WTC11 (cell line): ENCODE results near the gene MACF1. TPM values are rescaled to one million over a fixed set of nuclear protein-coding genes. Genes with fewer than 3 reads are reported as not detected.

ENCODE experiments used
- ATAC-seq: fragments of 200-7000 bp; cut with Tn5 transposase; 2 replicates; pipeline ENCODE4 v1.10.0; 2021; ENCODE audit warnings: mild to moderate bottlenecking, moderate library complexity
- CTCF ChIA-PET: fragments of 300-600 bp; sonication (Branson Sonifier 250); formaldehyde crosslinking; loops from one replicate; lab custom pipeline; 2021; ENCODE audit warnings: antibody characterized with exemption; lab: Charles Lee
- POLR2A ChIA-PET: fragments of 350-600 bp; sonication (Branson Sonifier 250); formaldehyde crosslinking; loops from one replicate; lab custom pipeline; 2021; ENCODE audit warnings: antibody characterized with exemption; lab: Charles Lee
- DNase-seq: peaks from one replicate; pipeline ENCODE4 v3.0.0; 2021; ENCODE audit warnings: low spot score
- H3K27ac Mint-ChIP-seq: 2 replicates; pipeline ENCODE4 v1.8.0; 2021; ENCODE audit warnings: mixed read lengths
- H3K27me3 Mint-ChIP-seq: 2 replicates; pipeline ENCODE4 v1.8.0; 2021; ENCODE audit warnings: low read depth, mild to moderate bottlenecking, moderate library complexity, mixed read lengths
- H3K36me3 Mint-ChIP-seq: 2 replicates; pipeline ENCODE4 v1.8.0; 2021; ENCODE audit warnings: mixed read lengths
- H3K4me1 Mint-ChIP-seq: 2 replicates; pipeline ENCODE4 v1.8.0; 2022; ENCODE audit warnings: mixed read lengths
- H3K4me3 Mint-ChIP-seq: 2 replicates; pipeline ENCODE4 v1.8.0; 2021; ENCODE audit warnings: mild to moderate bottlenecking, moderate library complexity, mixed read lengths
- H3K9me3 Mint-ChIP-seq: 2 replicates; pipeline ENCODE4 v1.8.0; 2021; ENCODE audit warnings: mixed read lengths
- CREM ChIP-seq: sonication (generic); formaldehyde crosslinking; IDR thresholded peaks from 2 replicates; pipeline ENCODE4 v1.8.1; 2022; ENCODE audit warnings: mild to moderate bottlenecking, missing genetic modification reagents, moderate library complexity
- FOXP4 ChIP-seq: sonication (generic); formaldehyde crosslinking; IDR thresholded peaks from 2 replicates; pipeline ENCODE4 v1.8.0; 2022; ENCODE audit warnings: mild to moderate bottlenecking, missing genetic modification reagents
- HMGXB4 ChIP-seq: sonication (generic); formaldehyde crosslinking; IDR thresholded peaks from 2 replicates; pipeline ENCODE4 v1.8.1; 2023; ENCODE audit warnings: mild to moderate bottlenecking, moderate library complexity, missing genetic modification reagents
- IRF1 ChIP-seq: sonication (generic); formaldehyde crosslinking; IDR thresholded peaks from 2 replicates; pipeline ENCODE4 v1.8.0; 2023; ENCODE audit warnings: missing genetic modification reagents
- JUN ChIP-seq: sonication (generic); formaldehyde crosslinking; IDR thresholded peaks from 2 replicates; pipeline ENCODE4 v1.8.0; 2023; ENCODE audit warnings: mild to moderate bottlenecking, missing genetic modification reagents
- KAT7 ChIP-seq: sonication (generic); formaldehyde crosslinking; IDR thresholded peaks from 2 replicates; pipeline ENCODE4 v1.8.1; 2023; ENCODE audit warnings: missing genetic modification reagents, mild to moderate bottlenecking, borderline replicate concordance
- MYBL2 ChIP-seq: sonication (generic); formaldehyde crosslinking; IDR thresholded peaks from 2 replicates; pipeline ENCODE4 v1.8.1; 2023; ENCODE audit warnings: mild to moderate bottlenecking, moderate library complexity, missing genetic modification reagents
- NR1H2 ChIP-seq: sonication (generic); formaldehyde crosslinking; IDR thresholded peaks from 2 replicates; pipeline ENCODE4 v1.9.0; 2021; ENCODE audit warnings: mild to moderate bottlenecking, moderate library complexity, missing genetic modification reagents
- SMAD3 ChIP-seq: sonication (generic); formaldehyde crosslinking; IDR thresholded peaks from 2 replicates; pipeline ENCODE4 v1.8.0; 2022; ENCODE audit warnings: missing genetic modification reagents, mild to moderate bottlenecking, borderline replicate concordance
- TEAD1 ChIP-seq: sonication (generic); formaldehyde crosslinking; IDR thresholded peaks from 2 replicates; pipeline ENCODE4 v1.8.0; 2022; ENCODE audit warnings: mild to moderate bottlenecking, missing genetic modification reagents
- TP53 ChIP-seq: sonication (generic); formaldehyde crosslinking; IDR thresholded peaks from 2 replicates; pipeline ENCODE4 v1.8.1; 2023; ENCODE audit warnings: mild to moderate bottlenecking, missing genetic modification reagents
- ZBTB21 ChIP-seq: sonication (generic); formaldehyde crosslinking; IDR thresholded peaks from 2 replicates; pipeline ENCODE4 v1.8.1; 2023; ENCODE audit warnings: mild to moderate bottlenecking, missing genetic modification reagents, borderline replicate concordance
- ZMAT4 ChIP-seq: fragments of 250-450 bp; sonication (Bioruptor Pico); IDR thresholded peaks from 2 replicates; pipeline ENCODE4 v1.9.0; 2021; ENCODE audit warnings: mild to moderate bottlenecking
- ZNF121 ChIP-seq: sonication (generic); formaldehyde crosslinking; IDR thresholded peaks from 2 replicates; pipeline ENCODE4 v1.8.0; 2023; ENCODE audit warnings: missing genetic modification reagents
- ZNF138 ChIP-seq: sonication (generic); formaldehyde crosslinking; conservative IDR thresholded peaks from 2 replicates; pipeline ENCODE4 v1.8.1; 2022; ENCODE audit warnings: mild to moderate bottlenecking, moderate library complexity, missing genetic modification reagents
- ZNF532 ChIP-seq: fragments of 250-450 bp; sonication (Bioruptor Pico); IDR thresholded peaks from 2 replicates; pipeline ENCODE4 v1.9.0; 2021; ENCODE audit warnings: mild to moderate bottlenecking, borderline replicate concordance
- ZSCAN18 ChIP-seq: fragments of 250-450 bp; sonication (Bioruptor Pico); IDR thresholded peaks from 2 replicates; pipeline ENCODE4 v2.1.2; 2022; ENCODE audit warnings: mild to moderate bottlenecking, moderate library complexity
- total RNA-seq: library from RNA; stranded (reverse); gene quantifications from 3 replicates; pipeline ENCODE4 v1.2.3, GENCODE V29; 2021

Gene MACF1
- total RNA-seq, 1 experiment from 2014 or later: 327 TPM

GRCh38 chr1:39199593-39199992 lies 4.9 kb upstream of the MACF1 start:
- ATAC-seq: no peak
- H3K9me3 Mint-ChIP-seq: no peaks in the 10 kb centered on the region
- no peak for DNase-seq
- TF ChIP-seq TP53 (no peak), ZSCAN18 (CRISPR knock-in tag) (no peak), IRF1 (CRISPR knock-in tag) (no peak), HMGXB4 (CRISPR knock-in tag) (no peak), MYBL2 (CRISPR knock-in tag) (no peak), NR1H2 (CRISPR knock-in tag) (no peak), ZBTB21 (no peak), ZNF121 (CRISPR knock-in tag) (no peak), FOXP4 (no peak), ZNF138 (CRISPR knock-in tag) (no peak), ZNF532 (CRISPR knock-in tag) (no peak), CREM (CRISPR knock-in tag) (no peak), KAT7 (CRISPR knock-in tag) (no peak), TEAD1 (CRISPR knock-in tag) (no peak), JUN (no peak), ZMAT4 (CRISPR knock-in tag) (no peak), SMAD3 (CRISPR knock-in tag) (no peak)
- 0 out of 2 replicates have a peak overlapping the region, but pooled peaks have one; percentile 0 for H3K27ac Mint-ChIP-seq
- CTCF ChIA-PET: interaction anchor here (0.7 to 3.6 kb wide), 4 partner anchors 8 to 101 kb away, joined by 3 to 17 read pairs (median 3); no protein-coding TSS in a partner anchor
- no peaks in the 10 kb centered on the region for H3K36me3 Mint-ChIP-seq
- H3K4me1 Mint-ChIP-seq: peaks cover 35% of the 10 kb centered on the region
- no peaks in the 10 kb centered on the region for H3K27me3 Mint-ChIP-seq
- no peak overlapping the region for H3K4me3 Mint-ChIP-seq
- POLR2A ChIA-PET: interaction anchor here (0.6 kb wide), 1 partner anchor 32 kb away, joined by 3 read pairs; no protein-coding TSS in a partner anchor
